H1 (cell line): ENCODE measurements around the gene OBSCN.

Source experiments
- CHD1 ChIP-seq: IDR thresholded peaks from 2 replicates; pipeline ENCODE4 v1.6.1; 2012; ENCODE audit warnings: low read depth, low read length, improper control_type of control experiment
- HDAC2 ChIP-seq, 2 experiments: fragments of 300-600 bp in 1 of 2; sonication (generic) in 1 of 2; IDR thresholded peaks; 2 replicates each; pipeline ENCODE4 v1.6.1; 2011 to 2012; ENCODE audit warnings: low read depth in 2 of 2, low read length in 2 of 2, mild to moderate bottlenecking in 2 of 2, moderate library complexity in 2 of 2, borderline replicate concordance in 1 of 2, inconsistent platforms in 1 of 2
- JUND ChIP-seq: IDR thresholded peaks from 2 replicates; pipeline ENCODE4 v1.6.1; 2011; ENCODE audit warnings: mild to moderate bottlenecking, improper control_type of control experiment, low read length
- PHF8 ChIP-seq: fragments of 200-600 bp; sonication (generic); conservative IDR thresholded peaks from 2 replicates; pipeline ENCODE4 v1.7.1; 2012; ENCODE audit warnings: low read depth, mild to moderate bottlenecking, inconsistent platforms, low read length, moderate library complexity
- POLR2A ChIP-seq, 2 experiments: IDR thresholded peaks; 1 replicate in 1 of 2; 2 replicates in 1 of 2; pipeline ENCODE4 v1.6.1; 2011; ENCODE audit warnings: low read depth in 2 of 2, low read length in 2 of 2, mild to moderate bottlenecking in 2 of 2; ENCODE audit errors: control extremely low read depth in 1 of 2
- SIN3A ChIP-seq, 2 experiments: IDR thresholded peaks in 1 of 2; conservative IDR thresholded peaks in 1 of 2; 2 replicates each; pipeline ENCODE4 v1.6.1; 2011 to 2012; ENCODE audit warnings: low read length in 2 of 2, improper control_type of control experiment in 1 of 2, low read depth in 1 of 2, mild to moderate bottlenecking in 1 of 2
- SIRT6 ChIP-seq: IDR thresholded peaks from one replicate; pipeline ENCODE4 v1.7.1; 2012; ENCODE audit warnings: low read length, inconsistent platforms
- TAF1 ChIP-seq: IDR thresholded peaks from 2 replicates; pipeline ENCODE4 v1.6.1; 2011; ENCODE audit warnings: mild to moderate bottlenecking, low read depth, low read length
- TF ChIP-seq, protein P1 (sequence below), 3 experiments: IDR thresholded peaks; 1 replicate in 2 of 3; 2 replicates in 1 of 3; pipeline versions ENCODE4 v1.5.1 to v1.6.1; 2011; ENCODE audit warnings: low read length in 3 of 3, mild to moderate bottlenecking in 3 of 3, inconsistent platforms in 2 of 3, low read depth in 1 of 3, moderate library complexity in 1 of 3; ENCODE audit not compliant: insufficient read depth in 1 of 3; ENCODE audit errors: control extremely low read depth in 1 of 3
- TF ChIP-seq, protein P2 (sequence below): IDR thresholded peaks from 2 replicates; pipeline ENCODE4 v1.6.1; 2011; ENCODE audit warnings: low read length, improper control_type of control experiment

DNA sequence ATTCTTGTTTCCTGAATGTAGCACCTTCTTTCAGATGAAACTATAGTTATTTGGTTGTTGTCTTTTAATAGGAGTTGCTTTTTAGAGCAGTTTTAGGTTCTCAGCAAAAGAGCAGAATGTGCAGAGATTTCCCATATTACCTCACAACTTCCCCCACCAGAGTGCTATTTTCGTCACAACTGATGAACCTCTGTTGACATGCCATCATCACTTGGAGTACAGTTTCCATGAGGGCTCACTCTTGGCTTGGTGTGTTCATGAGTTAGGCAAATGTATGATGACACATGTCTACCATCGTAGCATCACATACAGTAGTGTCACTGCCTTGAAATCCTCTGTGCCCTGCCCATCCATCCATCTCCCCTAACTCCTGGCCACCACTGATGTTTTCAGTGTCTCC is 38.5 kb upstream of the OBSCN start:
- TF ChIP-seq CHD1 = no peak
- TF ChIP-seq, protein P1, sequence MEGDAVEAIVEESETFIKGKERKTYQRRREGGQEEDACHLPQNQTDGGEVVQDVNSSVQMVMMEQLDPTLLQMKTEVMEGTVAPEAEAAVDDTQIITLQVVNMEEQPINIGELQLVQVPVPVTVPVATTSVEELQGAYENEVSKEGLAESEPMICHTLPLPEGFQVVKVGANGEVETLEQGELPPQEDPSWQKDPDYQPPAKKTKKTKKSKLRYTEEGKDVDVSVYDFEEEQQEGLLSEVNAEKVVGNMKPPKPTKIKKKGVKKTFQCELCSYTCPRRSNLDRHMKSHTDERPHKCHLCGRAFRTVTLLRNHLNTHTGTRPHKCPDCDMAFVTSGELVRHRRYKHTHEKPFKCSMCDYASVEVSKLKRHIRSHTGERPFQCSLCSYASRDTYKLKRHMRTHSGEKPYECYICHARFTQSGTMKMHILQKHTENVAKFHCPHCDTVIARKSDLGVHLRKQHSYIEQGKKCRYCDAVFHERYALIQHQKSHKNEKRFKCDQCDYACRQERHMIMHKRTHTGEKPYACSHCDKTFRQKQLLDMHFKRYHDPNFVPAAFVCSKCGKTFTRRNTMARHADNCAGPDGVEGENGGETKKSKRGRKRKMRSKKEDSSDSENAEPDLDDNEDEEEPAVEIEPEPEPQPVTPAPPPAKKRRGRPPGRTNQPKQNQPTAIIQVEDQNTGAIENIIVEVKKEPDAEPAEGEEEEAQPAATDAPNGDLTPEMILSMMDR (IDR thresholded peaks at IDR 0.05; ENCODE audit: control extremely low read depth in 1 of 3, insufficient read depth in 1 of 3, low read depth in 1 of 3, low read length in 3 of 3) = no peak
- no peak for TF ChIP-seq JUND
- no peak for TF ChIP-seq POLR2A (IDR thresholded peaks at IDR 0.05; ENCODE audit: control extremely low read depth in 1 of 2, low read depth in 2 of 2, low read length in 2 of 2)
- no peak for TF ChIP-seq SIN3A (conservative IDR thresholded peaks at IDR 0.05 in 1 of 2, IDR thresholded peaks at IDR 0.05 in 1 of 2; ENCODE audit: low read depth in 1 of 2, low read length in 2 of 2)
- TF ChIP-seq, protein P2, sequence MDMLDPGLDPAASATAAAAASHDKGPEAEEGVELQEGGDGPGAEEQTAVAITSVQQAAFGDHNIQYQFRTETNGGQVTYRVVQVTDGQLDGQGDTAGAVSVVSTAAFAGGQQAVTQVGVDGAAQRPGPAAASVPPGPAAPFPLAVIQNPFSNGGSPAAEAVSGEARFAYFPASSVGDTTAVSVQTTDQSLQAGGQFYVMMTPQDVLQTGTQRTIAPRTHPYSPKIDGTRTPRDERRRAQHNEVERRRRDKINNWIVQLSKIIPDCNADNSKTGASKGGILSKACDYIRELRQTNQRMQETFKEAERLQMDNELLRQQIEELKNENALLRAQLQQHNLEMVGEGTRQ = no peak
- no peak for TF ChIP-seq TAF1
- no peak for TF ChIP-seq SIRT6
- TF ChIP-seq HDAC2 (IDR thresholded peaks at IDR 0.05; ENCODE audit: borderline replicate concordance in 1 of 2, low read depth in 2 of 2, low read length in 2 of 2) = no peak
- TF ChIP-seq PHF8 = no peak
